Fibroblast of lung (primary cell): ENCODE data around the gene CDK4. TPM values are rescaled to one million over a fixed set of nuclear protein-coding genes. Genes with fewer than 3 reads are reported as not detected.

Source experiments
- DNase-seq, 2 donors: peaks; one replicate each; pipeline versions ENCODE4 v3.0.0 to v3.0.0-alpha.2; 2010; ENCODE audit warnings: low read depth in 2 of 2
- H2AFZ ChIP-seq: 2 replicates; pipeline ENCODE4 v1.5.1; 2012; ENCODE audit warnings: low read length, control low read depth, inconsistent platforms
- H3K27ac ChIP-seq: 2 replicates; pipeline ENCODE4 v1.5.1; 2011; ENCODE audit warnings: low read length, control low read depth; ENCODE audit not compliant: insufficient read depth
- H3K27me3 ChIP-seq: 2 replicates; pipeline ENCODE4 v1.5.1; 2011; ENCODE audit warnings: mild to moderate bottlenecking, low read length; ENCODE audit not compliant: control insufficient read depth, insufficient read depth
- H3K36me3 ChIP-seq: 2 replicates; pipeline ENCODE4 v1.5.1; 2011; ENCODE audit warnings: low read length; ENCODE audit not compliant: control insufficient read depth, insufficient read depth
- H3K4me1 ChIP-seq: 2 replicates; pipeline ENCODE4 v1.5.1; 2011; ENCODE audit warnings: low read length; ENCODE audit not compliant: control insufficient read depth, insufficient read depth; ENCODE audit errors: extremely low read depth
- H3K4me2 ChIP-seq: 2 replicates; pipeline ENCODE4 v1.5.1; 2011; ENCODE audit warnings: low read length, control low read depth; ENCODE audit not compliant: insufficient read depth; ENCODE audit errors: extremely low read depth
- H3K4me3 ChIP-seq, 4 experiments: fragments of 200-600 bp in 1 of 4; sonication (generic) in 1 of 4; replicated peaks in 1 of 4; 2 replicates each; pipeline ENCODE4 v1.5.1; 2011 to 2016; ENCODE audit warnings: low read length in 4 of 4, low read depth in 3 of 4, mild to moderate bottlenecking in 3 of 4, control low read depth in 2 of 4, inconsistent platforms in 1 of 4, mixed read lengths in 1 of 4; ENCODE audit not compliant: insufficient read depth in 1 of 4; ENCODE audit errors: control extremely low read depth in 1 of 4
- H3K79me2 ChIP-seq: 2 replicates; pipeline ENCODE4 v1.5.1; 2012; ENCODE audit warnings: mild to moderate bottlenecking, low read length, inconsistent platforms; ENCODE audit not compliant: control insufficient read depth, insufficient read depth
- H3K9ac ChIP-seq: 2 replicates; pipeline ENCODE4 v1.5.1; 2011; ENCODE audit warnings: mild to moderate bottlenecking, low read length, control low read depth; ENCODE audit not compliant: insufficient read depth
- H3K9me3 ChIP-seq: 2 replicates; pipeline ENCODE4 v1.5.1; 2012; ENCODE audit warnings: low read depth, low read length; ENCODE audit not compliant: control insufficient read depth, insufficient read depth
- H4K20me1 ChIP-seq: 2 replicates; pipeline ENCODE4 v1.5.1; 2011; ENCODE audit warnings: low read length; ENCODE audit not compliant: control insufficient read depth, insufficient read depth; ENCODE audit errors: extremely low read depth
- CTCF ChIP-seq, 2 donors: IDR thresholded peaks in 1 of 2; conservative IDR thresholded peaks in 1 of 2; 1 replicate in 1 of 2; 2 replicates in 1 of 2; pipeline ENCODE4 v1.5.1; 2011 to 2012; ENCODE audit warnings: low read length in 2 of 2, control low read depth in 1 of 2, inconsistent platforms in 1 of 2, low read depth in 1 of 2, mild to moderate bottlenecking in 1 of 2
- EZH2 ChIP-seq: IDR thresholded peaks from 2 replicates; pipeline ENCODE4 v1.5.1; 2012; ENCODE audit warnings: low read length, control low read depth, mild to moderate bottlenecking; ENCODE audit errors: missing control alignments
- polyA plus RNA-seq, 2 donors: library from polyadenylated mRNA; depleted of rRNA in 1 of 2; stranded (reverse) in 1 of 2; unstranded in 1 of 2; fragments of >200 nt; gene quantifications; 2 replicates each; pipeline ENCODE4 v1.2.1, GENCODE V29; 2011 to 2012; ENCODE audit warnings: missing spikeins in 1 of 2
- total RNA-seq: library from RNA; depleted of rRNA; stranded (reverse); fragments of >200 nt; gene quantifications from 2 replicates; pipeline ENCODE4 v1.2.1, GENCODE V29; 2014

Gene CDK4
- total and polyA plus RNA-seq, 2 donors (not counting 1 experiment from before 2014, with no cell fraction given): 183 to 233 TPM

- peaks cover 3% of the 10 kb centered on the region for H3K36me3 ChIP-seq
- TF ChIP-seq EZH2 (no peak), CTCF (conservative IDR thresholded peaks at IDR 0.05 in 1 of 2, IDR thresholded peaks at IDR 0.05 in 1 of 2; ENCODE audit: low read depth in 1 of 2, low read length in 2 of 2) (no peak)
- H3K27me3 ChIP-seq: no peaks in the 10 kb centered on the region
- DNase-seq: no peak
- H3K9ac ChIP-seq: no peak overlapping the region
- H2AFZ ChIP-seq: no peak overlapping the region
- H3K79me2 ChIP-seq: peaks cover 16% of the 10 kb centered on the region
- H3K4me1 ChIP-seq: no peaks in the 10 kb centered on the region
- no peaks in the 10 kb centered on the region for H4K20me1 ChIP-seq
- no peak overlapping the region for H3K4me2 ChIP-seq
- H3K4me3 ChIP-seq: peak overlapping the region in 1 of 4 experiments; percentile 100
- no peaks in the 10 kb centered on the region for H3K9me3 ChIP-seq
- H3K27ac ChIP-seq: no peak overlapping the region
Observed at GRCh38 chr12:57783861-57784260, 31.8 kb upstream of the CDK4 start.

GRCh38 chr12:57783466-57783801 is 31.3 kb upstream of the CDK4 start:
- no peak for TF ChIP-seq CTCF (conservative IDR thresholded peaks at IDR 0.05 in 1 of 2, IDR thresholded peaks at IDR 0.05 in 1 of 2; ENCODE audit: low read depth in 1 of 2, low read length in 2 of 2)
- no peak for TF ChIP-seq EZH2
- Histone ChIP-seq H3K4me2 (peak overlapping the region; percentile 99), H3K4me3 (peak overlapping the region; percentile 91 to 100 (median 93)), H3K9me3 (no peaks in the 10 kb centered on the region), H4K20me1 (no peaks in the 10 kb centered on the region), H3K36me3 (peaks cover 3% of the 10 kb centered on the region), H3K27me3 (no peaks in the 10 kb centered on the region), H3K27ac (peak overlapping the region; percentile 64), H2AFZ (no peak overlapping the region), H3K9ac (peak overlapping the region; percentile 72), H3K79me2 (peaks cover 16% of the 10 kb centered on the region), H3K4me1 (no peaks in the 10 kb centered on the region)
- no peak for DNase-seq

- no peaks in the 10 kb centered on the region for H4K20me1 ChIP-seq
- peak within 1 kb of the TSS; percentile 72 for H3K9ac ChIP-seq
- peak; percentile 92 to 94 for DNase-seq
- no peaks in the 10 kb centered on the region for H3K27me3 ChIP-seq
- H3K9me3 ChIP-seq: no peaks in the 10 kb centered on the region
- peak within 1 kb of the TSS; percentile 91 to 100 (median 93) for H3K4me3 ChIP-seq
- H3K36me3 ChIP-seq: peaks cover 3% of the 10 kb centered on the region
- peak within 1 kb of the TSS; percentile 64 for H3K27ac ChIP-seq
- TF ChIP-seq CTCF (conservative IDR thresholded peaks at IDR 0.05 in 1 of 2, IDR thresholded peaks at IDR 0.05 in 1 of 2; ENCODE audit: low read depth in 1 of 2, low read length in 2 of 2): peak; percentile 88 to 89
- TF ChIP-seq EZH2: no peak
- peaks cover 16% of the 10 kb centered on the region for H3K79me2 ChIP-seq
- H3K4me2 ChIP-seq: peak within 1 kb of the TSS; percentile 99
- no peaks in the 10 kb centered on the region for H3K4me1 ChIP-seq
- H2AFZ ChIP-seq: peak within 1 kb of the TSS; percentile 81
Observed at GRCh38 chr12:57782608-57783465, 30.7 kb upstream of the CDK4 start, which contains the start of gene TSFM. TSS of gene TSFM (plus strand) at chr12:57782787. CDS start at chr12:57782802, 15 bp downstream.
